Transverse colon (tissue), 4 donors: Measurements from ENCODE around the gene SGMS2.

Experiments
- EP300 ChIP-seq: sonication (generic); formaldehyde crosslinking; IDR thresholded peaks from one replicate; pipeline ENCODE4 v1.6.1; 2017; ENCODE audit warnings: antibody characterized with exemption, low read depth
- POLR2A ChIP-seq: fragments of 450-650 bp; IDR thresholded peaks from one replicate; pipeline ENCODE4 v1.6.1; 2016; ENCODE audit warnings: antibody characterized with exemption, mild to moderate bottlenecking, moderate library complexity
- POLR2AphosphoS5 ChIP-seq, 3 donors: sonication (generic); formaldehyde crosslinking; IDR thresholded peaks; one replicate each; pipeline ENCODE4 v1.6.1; 2016; ENCODE audit warnings: antibody characterized with exemption in 3 of 3
- TF ChIP-seq, protein P1 (sequence below), 5 experiments: fragments of 200-600 bp in 3 of 5; fragments of 450-650 bp in 2 of 5; sonication (generic) in 3 of 5; IDR thresholded peaks; 1 replicate in 2 of 5; 2 replicates in 3 of 5; pipeline ENCODE4 v1.5.1; 2016 to 2017; ENCODE audit warnings: antibody characterized with exemption in 5 of 5, inconsistent platforms in 3 of 5, mild to moderate bottlenecking in 2 of 5, moderate library complexity in 1 of 5

DNA sequence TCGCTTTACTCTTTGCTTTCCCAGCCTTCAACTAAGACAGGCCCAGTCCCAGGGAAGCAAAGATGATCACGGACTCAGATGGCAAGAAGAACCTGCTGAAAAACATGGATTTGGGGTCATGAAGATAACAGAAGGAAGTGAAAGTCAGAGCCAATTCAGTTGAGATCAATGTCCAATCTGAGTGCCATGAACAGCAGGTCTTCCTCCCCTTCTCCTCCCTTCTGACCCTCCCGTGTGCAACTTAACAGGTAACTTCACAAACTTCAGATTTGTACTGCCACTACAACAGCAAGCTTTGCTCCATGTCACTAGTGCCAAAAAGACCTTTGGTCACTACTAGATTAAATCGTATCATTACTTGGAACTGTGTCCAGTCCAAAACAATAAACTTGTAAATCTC, 15.5 kb upstream of the SGMS2 start:
- TF ChIP-seq EP300 (no peak), POLR2A (no peak), POLR2AphosphoS5 (IDR thresholded peaks at IDR 0.05) (no peak)
- TF ChIP-seq, protein P1, sequence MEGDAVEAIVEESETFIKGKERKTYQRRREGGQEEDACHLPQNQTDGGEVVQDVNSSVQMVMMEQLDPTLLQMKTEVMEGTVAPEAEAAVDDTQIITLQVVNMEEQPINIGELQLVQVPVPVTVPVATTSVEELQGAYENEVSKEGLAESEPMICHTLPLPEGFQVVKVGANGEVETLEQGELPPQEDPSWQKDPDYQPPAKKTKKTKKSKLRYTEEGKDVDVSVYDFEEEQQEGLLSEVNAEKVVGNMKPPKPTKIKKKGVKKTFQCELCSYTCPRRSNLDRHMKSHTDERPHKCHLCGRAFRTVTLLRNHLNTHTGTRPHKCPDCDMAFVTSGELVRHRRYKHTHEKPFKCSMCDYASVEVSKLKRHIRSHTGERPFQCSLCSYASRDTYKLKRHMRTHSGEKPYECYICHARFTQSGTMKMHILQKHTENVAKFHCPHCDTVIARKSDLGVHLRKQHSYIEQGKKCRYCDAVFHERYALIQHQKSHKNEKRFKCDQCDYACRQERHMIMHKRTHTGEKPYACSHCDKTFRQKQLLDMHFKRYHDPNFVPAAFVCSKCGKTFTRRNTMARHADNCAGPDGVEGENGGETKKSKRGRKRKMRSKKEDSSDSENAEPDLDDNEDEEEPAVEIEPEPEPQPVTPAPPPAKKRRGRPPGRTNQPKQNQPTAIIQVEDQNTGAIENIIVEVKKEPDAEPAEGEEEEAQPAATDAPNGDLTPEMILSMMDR (IDR thresholded peaks at IDR 0.05): no peak
